Fibroblast of mammary gland (primary cell): Measurements from ENCODE around the gene RESP18.
"Not testable (repeated sequence)": the region's sequence is repeated elsewhere in the genome, so short reads cannot be mapped to it uniquely, and the experiment has no call there.

Experiments
- DNase-seq: peaks from one replicate; pipeline ENCODE4 v3.0.0-alpha.2; 2010; ENCODE audit warnings: low read depth
- H3K4me3 ChIP-seq: 2 replicates; pipeline ENCODE4 v1.5.1; 2011; ENCODE audit warnings: low read depth, mild to moderate bottlenecking, low read length, moderate library complexity; ENCODE audit not compliant: control insufficient read depth
- TF ChIP-seq, protein P1 (sequence below): conservative IDR thresholded peaks from 2 replicates; pipeline ENCODE4 v1.5.1; 2011; ENCODE audit warnings: low read depth, low read length, inconsistent platforms; ENCODE audit not compliant: control insufficient read depth, insufficient read depth

RESP18 gene

DNA sequence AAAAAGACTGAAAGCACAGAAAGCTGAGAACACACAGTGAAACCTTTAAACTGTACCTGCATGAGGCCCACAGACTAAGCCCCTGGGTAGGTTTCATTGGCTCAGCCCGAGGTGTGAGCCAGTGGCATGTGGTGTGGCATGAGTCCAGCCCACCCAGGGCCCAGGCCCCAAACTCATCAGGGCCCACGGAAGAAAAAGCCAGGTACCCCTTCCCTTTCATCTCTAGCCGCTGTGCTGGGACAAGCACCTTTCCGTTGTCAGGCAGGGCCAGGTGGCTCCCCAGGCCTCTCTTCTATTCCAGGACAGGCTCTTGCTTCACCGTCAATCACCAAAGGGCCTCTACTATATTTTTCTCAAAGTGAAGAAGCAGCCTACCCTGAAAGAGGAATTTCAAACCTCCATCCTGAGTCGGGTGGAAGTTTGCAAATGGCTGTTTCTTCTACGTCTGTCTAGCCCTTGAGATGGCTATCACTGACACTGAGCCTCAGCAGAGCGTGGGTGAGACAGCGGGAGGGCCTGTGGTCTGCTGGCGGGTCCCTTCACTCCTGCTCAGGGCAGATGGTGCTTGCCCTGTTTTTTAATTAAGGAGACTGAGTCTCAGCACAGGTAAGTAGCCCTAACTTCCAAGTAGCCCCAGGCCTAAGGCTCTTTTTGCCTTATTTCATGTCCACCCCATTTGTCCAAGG lies 44.8 kb downstream of the RESP18 start:
- no peak for DNase-seq
- TF ChIP-seq, protein P1, sequence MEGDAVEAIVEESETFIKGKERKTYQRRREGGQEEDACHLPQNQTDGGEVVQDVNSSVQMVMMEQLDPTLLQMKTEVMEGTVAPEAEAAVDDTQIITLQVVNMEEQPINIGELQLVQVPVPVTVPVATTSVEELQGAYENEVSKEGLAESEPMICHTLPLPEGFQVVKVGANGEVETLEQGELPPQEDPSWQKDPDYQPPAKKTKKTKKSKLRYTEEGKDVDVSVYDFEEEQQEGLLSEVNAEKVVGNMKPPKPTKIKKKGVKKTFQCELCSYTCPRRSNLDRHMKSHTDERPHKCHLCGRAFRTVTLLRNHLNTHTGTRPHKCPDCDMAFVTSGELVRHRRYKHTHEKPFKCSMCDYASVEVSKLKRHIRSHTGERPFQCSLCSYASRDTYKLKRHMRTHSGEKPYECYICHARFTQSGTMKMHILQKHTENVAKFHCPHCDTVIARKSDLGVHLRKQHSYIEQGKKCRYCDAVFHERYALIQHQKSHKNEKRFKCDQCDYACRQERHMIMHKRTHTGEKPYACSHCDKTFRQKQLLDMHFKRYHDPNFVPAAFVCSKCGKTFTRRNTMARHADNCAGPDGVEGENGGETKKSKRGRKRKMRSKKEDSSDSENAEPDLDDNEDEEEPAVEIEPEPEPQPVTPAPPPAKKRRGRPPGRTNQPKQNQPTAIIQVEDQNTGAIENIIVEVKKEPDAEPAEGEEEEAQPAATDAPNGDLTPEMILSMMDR = no peak
- H3K4me3 ChIP-seq = no peak overlapping the region

DNA sequence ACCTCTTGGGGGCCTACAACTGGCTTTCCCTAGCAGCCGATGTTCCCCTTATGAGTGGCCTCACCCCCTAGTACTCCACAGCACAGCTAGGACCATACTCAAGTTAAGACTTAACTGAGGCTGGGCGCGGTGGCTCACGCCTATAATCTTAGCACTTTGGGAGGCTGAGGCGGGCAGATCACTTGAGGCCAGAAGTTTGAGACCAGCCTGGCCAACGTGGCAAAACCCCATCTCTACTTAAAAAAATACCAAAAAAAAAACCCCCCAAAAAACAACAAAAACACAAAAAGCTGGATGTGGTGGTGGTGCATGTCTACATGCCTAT lies 45.5 kb downstream of the RESP18 start:
- not testable (repeated sequence) for DNase-seq

GRCh38 chr2:219286436-219287115 lies 46.0 kb downstream of the RESP18 start:
- DNase-seq = peak; percentile 27
- TF ChIP-seq, protein P1 = no peak
- no peak overlapping the region for H3K4me3 ChIP-seq

More for the DNA sequence above, 45.5 kb downstream of the RESP18 start:
- not testable (repeated sequence) for H3K4me3 ChIP-seq

- no peak overlapping the region for H3K4me3 ChIP-seq
- TF ChIP-seq, protein P1 = no peak
- peak; percentile 81 for DNase-seq
Measured at GRCh38 chr2:219285894-219286425, 46.6 kb downstream of the RESP18 start.

- no peak for DNase-seq
- H3K4me3 ChIP-seq = no peak overlapping the region
- TF ChIP-seq, protein P1 = no peak
Measured at GRCh38 chr2:219285373-219285735, 47.2 kb downstream of the RESP18 start.

DNA sequence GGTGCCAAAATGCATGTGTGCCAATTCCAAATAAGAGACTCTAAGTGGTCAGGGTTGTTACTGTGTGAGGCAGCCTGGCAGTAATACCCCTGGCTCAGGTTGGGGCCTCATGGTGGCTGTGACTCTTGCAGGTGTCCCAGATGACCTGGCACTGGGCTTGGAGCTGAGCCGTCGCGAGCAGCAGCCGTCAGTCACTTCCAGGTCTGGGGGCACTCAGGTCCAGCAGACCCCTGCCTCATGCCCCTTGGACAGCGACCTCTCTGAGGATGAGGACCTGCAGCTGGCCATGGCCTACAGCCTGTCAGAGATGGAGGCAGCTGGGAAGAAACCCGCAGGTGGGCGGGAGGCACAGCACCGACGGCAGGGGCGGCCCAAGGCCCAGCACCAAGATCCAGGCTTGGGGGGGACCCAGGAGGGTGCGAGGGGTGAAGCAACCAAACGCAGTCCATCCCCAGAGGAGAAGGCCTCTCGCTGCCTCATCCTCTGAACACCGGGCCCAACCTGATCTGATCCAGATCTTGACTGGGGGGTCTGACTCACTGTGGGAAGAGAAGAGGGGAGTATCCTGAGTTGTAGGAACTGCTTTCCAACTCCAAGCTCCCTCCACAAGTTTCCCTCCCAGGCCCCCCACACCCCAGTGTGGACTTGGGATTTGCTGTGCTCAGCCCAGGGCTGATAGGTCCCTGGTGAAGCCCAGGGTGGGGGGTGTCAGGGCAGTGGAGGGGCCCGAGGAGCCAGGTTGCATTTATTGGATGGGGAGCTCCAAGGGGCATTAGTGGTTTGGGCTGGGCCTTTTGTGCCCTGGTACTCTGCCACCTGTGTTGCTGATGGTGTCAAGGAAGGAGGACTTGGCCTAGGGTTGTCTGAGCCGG lies 47.8 kb downstream of the RESP18 start:
- TF ChIP-seq, protein P1 = no peak
- no peak overlapping the region for H3K4me3 ChIP-seq
- DNase-seq = peak; percentile 58
